HG03469 (cell line): ENCODE results near the gene MPP3.

Experiments used
- ATAC-seq: cut with Tn5 transposase; IDR thresholded peaks from one replicate; pipeline ENCODE4 v1.9.1; 2021; ENCODE audit warnings: mild to moderate bottlenecking, moderate library complexity, moderate number of reproducible peaks; ENCODE audit not compliant: unreplicated experiment

Gene MPP3

GRCh38 chr17:43774304-43775250 lies 58.4 kb downstream of the MPP3 start:
- no peak for ATAC-seq

- ATAC-seq, result no peak
Measured at GRCh38 chr17:43772877-43773648, 59.9 kb downstream of the MPP3 start.

DNA sequence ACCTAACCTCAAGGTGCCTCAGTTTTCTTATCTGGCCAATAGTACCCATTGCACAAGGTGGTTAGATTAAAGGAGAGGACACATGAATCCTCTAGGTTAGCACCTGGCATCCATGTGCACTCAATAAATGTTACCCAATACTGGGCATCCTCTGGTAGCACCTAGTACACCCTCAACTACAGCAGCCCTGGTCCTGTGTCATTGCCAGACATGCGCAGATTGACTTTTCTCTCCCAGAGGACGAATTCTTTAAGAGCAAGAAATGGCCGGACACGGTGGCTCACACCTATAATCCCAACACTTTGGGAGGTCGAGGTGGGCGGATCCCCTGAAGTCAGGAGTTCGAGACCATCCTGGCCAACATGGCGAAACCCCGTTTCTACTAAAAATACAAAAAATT lies 61.5 kb downstream of the MPP3 start:
- no peak for ATAC-seq

- ATAC-seq, result no peak
Measured at GRCh38 chr17:43770957-43771356, 62.0 kb downstream of the MPP3 start.

DNA sequence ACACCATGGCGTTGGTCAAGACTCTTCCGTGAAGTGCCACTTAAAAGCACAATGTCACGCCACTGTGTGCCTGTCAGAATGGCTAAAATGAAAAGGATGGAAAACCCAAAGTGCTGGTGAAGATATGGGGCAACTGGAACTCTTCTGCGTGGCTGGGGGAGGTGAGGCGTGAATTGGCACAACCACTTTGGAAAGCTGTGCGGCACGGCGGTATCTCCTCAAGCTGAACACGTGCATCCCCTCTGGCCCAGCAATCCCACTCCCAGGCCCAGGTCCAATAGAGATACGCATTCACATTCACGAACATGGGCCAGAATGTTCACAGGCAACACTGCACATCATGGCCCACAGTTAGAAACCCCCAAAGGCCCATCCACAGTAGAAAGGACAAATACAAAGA lies 63.1 kb downstream of the MPP3 start:
- ATAC-seq, result no peak

DNA sequence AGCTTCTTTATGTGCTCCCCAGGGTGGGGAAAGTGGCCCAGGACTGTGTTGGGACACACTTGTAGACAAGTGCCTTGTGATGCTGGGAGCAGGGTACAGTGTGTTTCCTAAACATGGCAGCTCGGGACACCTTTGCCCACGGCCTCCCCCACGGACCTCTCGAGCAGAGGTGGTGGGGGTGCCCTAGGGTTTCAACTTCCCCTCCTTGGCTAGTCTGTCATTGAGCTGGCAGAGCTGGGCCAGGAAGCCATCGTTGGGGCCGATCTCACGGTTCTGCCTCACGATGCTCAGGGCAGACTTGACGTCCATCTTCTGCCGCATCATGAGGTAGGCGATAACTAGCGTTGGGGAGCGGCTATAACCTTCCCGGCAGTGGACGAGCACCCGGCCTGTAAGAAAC lies 63.5 kb downstream of the MPP3 start:
- no peak for ATAC-seq

DNA sequence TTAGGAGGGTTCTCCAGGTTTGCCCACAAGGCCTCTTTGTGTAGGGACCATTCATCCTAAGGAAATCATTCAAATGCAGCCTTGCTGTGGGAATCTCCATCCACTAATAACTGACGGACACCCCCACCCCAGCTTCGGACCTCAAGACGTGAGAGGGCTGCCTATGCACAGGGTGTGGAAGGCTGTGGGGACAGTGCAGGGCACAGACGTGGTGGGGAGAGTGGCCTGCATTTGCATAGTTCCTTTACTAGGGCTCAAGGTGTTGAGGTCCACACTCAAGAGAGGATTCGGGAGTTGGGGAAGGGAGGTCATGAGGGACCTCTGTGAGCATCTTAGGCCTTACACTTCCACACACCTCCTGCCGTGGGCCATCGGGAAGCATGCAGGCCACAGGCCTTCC lies 64.0 kb downstream of the MPP3 start:
- ATAC-seq, result no peak

GRCh38 chr17:43768382-43768781 lies 64.6 kb downstream of the MPP3 start:
- ATAC-seq, result no peak

DNA sequence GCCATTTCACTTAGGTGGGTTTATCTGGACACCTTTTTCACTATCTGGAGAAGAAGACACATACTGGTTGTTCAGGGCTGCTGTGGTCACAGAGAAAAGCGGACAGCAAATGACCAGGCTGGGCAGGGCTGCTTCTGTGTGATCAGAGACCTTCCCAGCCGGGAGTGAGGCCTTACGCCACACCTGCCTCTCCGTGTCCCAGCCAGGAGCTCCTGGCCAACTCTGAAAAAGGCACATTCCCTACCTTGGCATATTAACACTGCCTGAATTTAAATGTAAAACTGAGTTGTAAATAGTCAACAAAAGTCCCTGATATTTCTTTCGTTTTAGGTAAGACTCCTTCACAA lies 65.3 kb downstream of the MPP3 start:
- ATAC-seq, result no peak

DNA sequence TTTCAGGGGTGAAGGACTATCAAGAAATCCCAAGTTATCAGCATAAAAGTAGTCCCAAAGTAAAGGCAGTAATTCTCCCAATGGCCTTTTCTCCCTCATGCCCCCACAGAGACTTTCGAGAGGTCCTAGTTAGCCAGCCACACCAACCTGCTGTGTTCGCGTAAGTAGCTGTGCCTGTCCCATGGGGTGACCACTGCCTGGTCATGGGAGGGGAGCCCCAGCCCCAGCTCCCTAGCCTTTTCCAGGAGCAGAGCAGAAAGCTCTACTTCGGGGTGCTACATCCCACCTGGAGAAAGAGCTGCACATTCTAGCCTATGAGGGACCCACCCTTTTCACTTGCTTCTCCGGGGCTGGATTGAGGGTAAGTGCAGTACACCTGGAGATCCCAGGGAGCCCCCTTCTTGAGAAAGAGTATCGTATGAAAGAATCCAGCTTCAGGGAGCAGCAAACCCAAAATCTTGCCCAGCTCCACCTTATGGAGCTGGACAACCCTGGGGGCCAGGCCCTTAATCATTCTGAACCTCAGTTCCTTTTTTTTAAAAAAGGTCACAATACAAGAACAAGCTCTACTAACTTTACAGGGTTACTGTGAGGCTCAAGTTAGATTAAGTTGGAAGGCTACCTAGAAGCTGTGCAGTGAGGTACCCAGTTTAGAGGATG lies 65.8 kb downstream of the MPP3 start:
- ATAC-seq, result no peak

DNA sequence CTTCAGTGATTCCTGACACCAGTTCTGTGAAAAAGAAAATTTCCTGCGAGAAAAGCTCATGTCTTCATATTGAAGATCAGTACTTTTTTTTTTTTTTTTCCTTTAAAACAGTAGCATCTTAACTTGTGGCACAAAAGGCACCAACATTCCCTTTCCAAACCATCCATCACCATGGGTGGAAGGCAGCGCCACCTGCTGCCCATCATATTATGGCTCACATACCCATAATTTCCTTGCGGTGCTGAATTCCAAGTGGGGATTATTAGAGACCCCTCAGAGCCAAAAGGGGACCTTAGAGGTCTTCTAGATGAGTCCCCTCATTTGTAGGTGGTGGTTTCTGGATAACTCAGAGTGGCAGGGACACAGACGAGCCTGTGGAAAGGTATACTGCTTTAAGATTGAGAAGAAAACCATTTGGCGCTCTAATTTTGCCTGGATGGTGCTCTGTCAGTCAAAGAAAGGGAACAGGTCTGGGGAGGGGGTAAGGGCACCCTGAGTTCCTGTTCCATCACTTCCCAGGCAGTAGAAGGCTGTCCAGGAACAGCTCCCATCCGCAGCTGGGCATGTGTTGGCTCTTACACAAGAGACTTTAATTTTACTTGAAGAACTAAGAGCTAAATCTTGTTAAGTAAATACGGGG lies 66.4 kb downstream of the MPP3 start:
- no peak for ATAC-seq

GRCh38 chr17:43760254-43760852 lies 72.6 kb downstream of the MPP3 start:
- no peak for ATAC-seq

- ATAC-seq, result no peak
Measured at GRCh38 chr17:43759836-43760235, 73.1 kb downstream of the MPP3 start.

DNA sequence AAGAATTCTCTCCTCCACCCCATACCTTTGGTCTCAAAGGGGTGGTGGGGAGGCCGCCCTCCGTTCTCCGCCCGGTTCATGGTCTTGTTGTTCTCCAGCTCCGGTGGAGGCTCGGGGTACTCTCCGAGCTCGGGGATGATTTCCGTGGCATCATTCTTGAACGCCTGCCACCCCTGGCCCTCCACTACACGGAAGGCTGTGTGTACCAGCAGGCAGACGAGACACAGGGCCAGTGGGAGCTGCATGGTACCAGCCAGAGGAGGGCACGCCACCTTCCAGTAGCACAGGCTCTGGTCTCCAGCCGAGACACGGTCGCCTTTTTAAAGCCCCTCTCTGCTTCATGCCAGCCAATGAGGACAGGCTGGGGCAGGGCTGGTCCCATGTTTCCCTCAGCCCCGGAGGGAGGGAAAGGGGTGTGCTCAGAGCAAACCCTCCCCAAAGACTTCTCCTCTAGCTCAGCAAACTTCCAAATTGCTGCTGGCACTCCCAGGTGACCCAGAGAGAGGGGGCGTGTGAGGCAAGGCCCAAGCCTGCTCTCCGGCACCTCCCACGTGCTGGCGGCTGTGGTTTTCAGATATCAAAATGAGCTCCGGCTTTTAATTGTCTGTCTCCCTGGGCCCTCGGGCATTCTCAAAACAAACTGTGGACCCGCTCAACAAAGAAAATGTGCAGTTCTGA lies 74.3 kb downstream of the MPP3 start, which contains the start of gene SOST:
SOST (minus strand) TSS at position 295 of the 678 bp plus-strand sequence; CDS start at position 245, 50 bp downstream.
- ATAC-seq, result no peak

DNA sequence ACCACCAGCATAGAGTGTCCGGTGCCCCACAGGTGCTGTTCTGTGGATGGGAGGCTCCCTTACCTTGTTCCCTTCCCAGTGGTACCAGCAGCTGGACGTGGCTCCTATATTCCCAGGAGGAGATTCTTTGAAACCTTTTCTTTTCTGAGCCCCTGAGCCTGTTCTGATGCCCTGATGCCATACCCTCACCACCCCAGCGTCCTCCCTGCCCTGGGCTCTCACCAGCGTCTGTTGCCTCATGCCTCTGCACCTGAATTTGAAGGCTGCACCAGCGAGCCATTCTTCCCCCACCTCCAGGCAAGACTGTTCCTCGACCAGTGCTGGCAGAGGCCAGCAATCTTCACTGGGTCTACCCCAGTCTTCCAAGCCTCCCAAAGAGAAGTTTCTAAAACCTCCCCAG lies 74.9 kb downstream of the MPP3 start:
- ATAC-seq, result no peak

DNA sequence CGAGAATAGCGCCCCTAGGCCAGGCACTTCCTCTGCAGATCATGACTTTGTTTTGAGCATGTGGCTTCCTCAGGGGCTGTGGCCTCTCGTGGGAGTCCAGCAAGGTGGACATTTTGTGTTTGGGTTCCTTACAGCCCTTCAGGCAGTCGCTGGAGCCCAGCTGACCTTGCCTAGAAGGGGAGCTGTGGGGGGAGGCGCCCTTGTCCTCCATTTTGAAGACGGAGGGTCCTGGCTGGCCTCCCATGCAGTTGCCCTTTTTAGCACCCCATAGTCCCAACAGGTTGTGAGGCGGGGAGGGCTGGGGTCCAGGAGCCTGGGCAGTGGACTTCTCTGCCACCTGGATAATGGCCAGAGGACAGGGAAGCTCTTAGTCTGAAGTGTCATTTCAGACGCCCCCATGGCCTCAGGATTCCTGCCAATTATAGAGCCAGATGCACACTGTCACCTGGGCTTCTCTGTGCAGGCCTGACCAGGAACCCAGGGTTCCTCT lies 75.7 kb downstream of the MPP3 start:
- no peak for ATAC-seq

- ATAC-seq, result no peak
Measured at GRCh38 chr17:43756201-43756600, 76.7 kb downstream of the MPP3 start.

DNA sequence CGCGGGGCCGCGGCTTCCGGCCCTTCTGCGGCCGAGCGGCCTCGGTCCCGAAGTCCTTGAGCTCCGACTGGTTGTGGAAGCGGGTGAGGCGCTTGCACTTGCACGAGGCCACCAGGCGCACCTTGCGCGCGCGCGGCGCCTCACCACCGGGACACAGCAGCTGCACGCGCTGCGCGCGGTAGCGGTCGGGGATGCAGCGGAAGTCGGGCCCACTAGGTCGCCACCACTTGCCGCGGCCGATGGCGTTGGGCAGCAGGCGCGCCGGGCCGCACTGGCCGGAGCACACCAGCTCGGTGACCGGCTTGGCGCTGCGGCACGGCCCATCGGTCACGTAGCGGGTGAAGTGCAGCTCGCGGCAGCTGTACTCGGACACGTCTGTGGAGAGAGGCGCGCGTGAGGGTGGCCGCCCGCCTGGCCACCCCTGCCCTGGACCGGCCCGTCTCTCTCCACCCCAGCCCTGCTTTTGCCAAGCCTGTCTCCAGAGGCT lies 77.5 kb downstream of the MPP3 start:
- ATAC-seq, result no peak

GRCh38 chr17:43754947-43755346 lies 78.0 kb downstream of the MPP3 start:
- ATAC-seq, result no peak
